HT-29 (cell line): ENCODE data around the gene LRP1B. TPM values are rescaled to one million over a fixed set of nuclear protein-coding genes. Genes with fewer than 3 reads are reported as not detected.

Experiments used
- DNase-seq: peaks from one replicate; pipeline ENCODE4 v3.0.0-alpha.2; 2015; ENCODE audit warnings: low spot score
- total RNA-seq: library from RNA; depleted of rRNA; stranded (reverse); fragments of >200 nt; shearing (Covaris generic); gene quantifications from 2 replicates; pipeline ENCODE4 v1.2.3, GENCODE V29; 2014

The LRP1B gene
- total RNA-seq, 1 experiment from 2014 or later: not detected

DNA sequence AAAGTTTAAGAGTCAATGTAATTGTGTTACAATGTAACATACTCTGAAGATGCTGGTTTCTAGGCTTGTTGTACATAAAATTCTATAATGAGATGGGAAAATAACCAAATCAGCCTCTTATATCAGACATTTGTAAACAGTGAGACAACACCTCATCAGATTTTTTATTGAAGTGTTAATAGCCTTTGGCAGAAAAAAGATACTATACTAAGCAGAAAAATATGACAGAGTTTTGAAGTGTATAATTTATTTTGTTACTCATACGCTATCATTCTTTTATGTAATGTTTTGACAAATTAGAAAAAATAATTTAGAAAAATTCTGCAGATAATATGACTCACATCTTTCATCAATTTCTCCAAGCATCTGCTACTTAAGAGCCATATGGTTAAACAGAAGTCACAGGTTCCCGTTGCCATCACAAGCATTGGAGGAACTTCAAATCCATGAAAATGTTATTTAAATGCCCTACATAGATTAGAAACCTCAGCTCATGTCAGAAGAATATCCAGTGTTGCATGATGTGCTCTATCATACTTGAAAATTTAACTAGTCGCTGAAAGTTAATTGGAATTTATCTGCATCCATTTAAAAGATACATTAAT, 535.4 kb downstream of the LRP1B start:
- no peak for DNase-seq

GRCh38 chr2:141591787-141592186, 539.0 kb downstream of the LRP1B start:
- DNase-seq: no peak

GRCh38 chr2:141590620-141591019, 540.2 kb downstream of the LRP1B start:
- no peak for DNase-seq

DNA sequence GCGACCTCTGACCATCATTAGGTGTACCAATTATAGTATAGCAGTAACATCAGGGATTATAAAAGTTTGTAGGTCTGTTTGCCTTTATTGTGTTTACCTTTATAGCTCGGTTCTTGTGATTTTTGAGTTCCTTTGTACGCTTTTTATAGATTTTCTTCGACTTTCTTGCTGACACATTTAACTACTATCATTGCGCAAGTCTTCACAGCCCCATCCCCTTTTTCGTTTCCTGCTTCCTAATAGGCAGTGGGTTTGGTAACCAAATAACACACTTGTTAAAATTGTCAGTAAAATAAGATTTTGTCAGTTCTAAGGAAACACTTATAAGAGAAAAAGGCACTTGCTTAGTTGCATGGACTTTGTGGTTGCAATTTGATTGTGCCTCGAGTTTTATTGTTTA, 541.5 kb downstream of the LRP1B start:
- no peak for DNase-seq

DNA sequence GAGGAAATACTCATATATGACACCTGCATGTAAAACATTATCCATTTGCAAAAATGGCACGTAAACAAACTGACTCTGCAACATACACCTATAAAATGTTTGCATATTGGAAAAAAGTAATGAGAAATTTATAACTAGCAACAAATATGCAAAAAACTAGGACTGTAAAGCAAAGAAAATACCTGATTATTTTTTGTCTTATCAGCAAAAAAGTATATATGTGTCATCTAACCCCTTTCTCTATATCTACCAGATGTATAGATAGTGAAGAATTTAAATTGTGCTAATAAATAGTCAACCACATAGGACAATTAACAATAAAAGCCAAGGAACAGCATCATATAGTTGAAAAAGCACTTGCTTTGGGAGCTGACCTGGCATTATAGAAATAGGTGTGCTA, 543.8 kb downstream of the LRP1B start:
- no peak for DNase-seq

DNA sequence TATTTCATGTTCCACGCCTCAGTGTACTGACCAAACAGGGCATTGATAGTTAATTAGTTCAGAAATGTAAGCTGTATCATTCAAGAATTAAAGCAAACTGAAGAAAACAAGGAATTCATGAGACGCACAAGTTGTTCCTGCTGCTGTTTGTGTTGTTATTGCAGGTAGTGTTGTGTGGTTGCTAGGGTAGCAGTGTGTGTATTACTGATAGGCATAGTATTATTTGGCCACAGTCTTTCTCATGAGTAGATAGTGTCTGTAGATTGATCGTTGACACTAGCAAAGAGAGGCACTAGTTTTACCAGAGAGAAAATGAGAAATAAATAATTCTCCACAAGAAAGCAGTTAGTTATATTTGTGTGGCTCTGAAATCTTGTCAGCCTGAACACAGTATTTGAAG, 548.6 kb downstream of the LRP1B start:
- DNase-seq: no peak

DNA sequence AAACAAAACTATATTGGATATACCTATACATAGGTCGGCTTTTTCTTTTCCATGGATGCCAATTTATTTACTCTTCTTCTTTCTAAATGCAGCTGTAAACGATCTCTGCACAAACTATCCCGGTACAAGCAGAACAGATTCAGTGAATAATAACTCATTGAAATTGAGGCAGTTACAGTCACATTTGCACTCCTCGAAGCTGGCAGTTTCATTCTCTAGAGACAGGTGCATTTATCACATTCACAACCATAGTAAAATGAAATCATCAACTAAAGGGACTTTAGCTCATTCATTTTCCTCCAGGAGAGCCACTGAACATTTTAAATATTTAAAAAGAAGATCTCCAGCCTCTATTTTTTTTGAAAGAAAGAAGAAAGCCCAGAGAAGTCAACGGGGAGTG, 551.7 kb downstream of the LRP1B start:
- DNase-seq: no peak

- DNase-seq: no peak
Measured at GRCh38 chr2:141570474-141571131, 560.2 kb downstream of the LRP1B start.

DNA sequence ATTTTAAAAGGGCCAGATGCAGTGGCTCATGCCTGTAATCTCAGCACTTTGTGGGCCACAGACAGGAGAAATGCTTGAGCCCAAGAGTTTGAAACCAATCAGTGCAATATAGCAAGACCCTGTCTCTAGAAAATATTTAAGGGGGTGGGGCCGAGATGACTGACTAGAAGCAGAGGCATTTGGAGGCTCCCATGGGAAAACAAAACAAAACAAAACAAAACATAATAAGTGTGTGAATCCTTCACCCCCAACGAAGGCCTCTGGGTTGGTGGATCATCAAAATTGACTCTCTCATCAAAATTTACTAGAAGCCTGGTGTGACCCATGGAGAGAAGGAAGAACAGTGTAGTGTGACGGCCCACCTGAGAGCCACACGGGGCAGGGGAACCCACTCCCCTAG, 560.9 kb downstream of the LRP1B start:
- no peak for DNase-seq

GRCh38 chr2:141565597-141565996, 565.2 kb downstream of the LRP1B start:
- peak; percentile 12 for DNase-seq

DNA sequence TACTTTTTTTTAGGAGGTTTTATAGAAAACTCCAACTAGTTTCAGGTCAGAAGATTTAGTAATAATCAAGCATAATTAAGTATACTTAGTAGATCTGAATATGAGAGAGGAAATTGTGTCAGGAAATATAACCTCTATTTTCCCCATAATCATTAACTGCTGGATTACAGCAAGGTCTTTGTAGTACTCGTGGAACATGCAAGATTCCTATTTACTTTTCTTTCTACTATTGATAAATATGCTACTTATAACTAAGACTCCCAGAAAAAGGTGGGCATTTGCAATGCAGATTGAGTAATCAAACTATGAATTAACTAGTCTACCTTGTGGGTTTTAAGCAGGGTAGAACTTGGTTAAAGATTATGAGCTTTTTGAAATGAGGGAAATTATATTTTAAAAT, 570.1 kb downstream of the LRP1B start:
- no peak for DNase-seq

DNA sequence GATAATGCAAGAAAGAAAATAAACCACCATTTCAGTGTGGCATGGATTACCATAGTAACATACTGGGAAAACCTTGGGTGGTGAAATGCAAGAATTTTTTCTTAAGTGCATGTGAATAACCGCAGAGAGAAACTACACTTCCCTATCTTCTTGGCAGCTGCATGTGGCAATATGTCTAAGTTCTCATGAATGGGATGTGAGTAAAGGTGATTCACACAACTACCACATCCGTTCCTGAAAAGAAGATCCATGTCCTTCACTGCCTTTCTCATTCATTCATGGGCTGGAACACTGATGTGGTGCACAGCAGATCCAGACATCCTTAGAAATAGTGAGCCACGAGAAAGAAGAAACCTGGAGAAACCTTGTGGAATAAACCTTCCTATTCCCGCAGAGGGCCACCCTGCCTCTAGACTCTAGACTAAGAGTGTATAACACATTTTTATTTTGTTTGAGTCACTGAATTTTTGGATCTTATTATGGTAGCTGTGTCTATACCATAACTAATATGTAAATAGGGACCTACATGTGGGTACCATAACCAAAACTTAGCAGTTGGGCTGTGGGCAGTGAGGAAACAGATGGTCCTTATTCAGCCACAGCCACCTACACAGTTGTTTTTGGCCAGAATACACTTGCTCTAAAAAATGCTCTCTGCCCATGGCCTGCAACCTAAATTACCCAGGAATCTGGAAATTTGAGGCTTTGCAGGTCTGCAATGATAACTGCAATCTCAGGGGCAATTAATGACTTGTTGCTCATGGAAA, 573.3 kb downstream of the LRP1B start:
- no peak for DNase-seq

DNA sequence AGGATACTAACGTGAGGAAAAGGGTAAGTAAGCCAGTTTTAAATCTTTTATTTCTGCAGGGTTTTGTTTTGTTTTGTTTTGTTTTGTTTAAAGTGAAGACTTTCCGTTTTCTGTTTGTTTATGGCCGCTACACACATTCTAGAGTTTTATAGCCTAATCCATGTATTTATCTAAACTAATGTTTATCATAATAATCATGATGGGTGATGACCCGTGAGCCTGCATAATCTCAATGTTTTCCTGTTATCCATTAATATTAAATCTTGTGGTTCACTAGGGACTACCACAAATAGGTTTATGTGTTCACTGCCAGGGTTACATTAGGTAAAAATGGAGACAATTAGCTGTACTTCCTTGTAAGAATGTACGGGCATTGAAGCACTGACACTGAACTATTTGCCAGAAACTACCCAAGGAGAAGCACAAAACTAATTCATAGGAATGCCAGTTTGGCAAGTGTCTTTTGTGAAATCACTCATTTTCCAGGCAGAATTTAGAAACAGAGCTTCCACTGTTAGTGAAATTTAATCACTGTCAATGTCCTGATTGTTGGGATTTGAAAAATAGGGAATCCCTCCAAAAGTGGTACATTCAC, 574.8 kb downstream of the LRP1B start:
- no peak for DNase-seq

- DNase-seq: peak; percentile 71
Measured at GRCh38 chr2:141554810-141555209, 576.0 kb downstream of the LRP1B start.

- DNase-seq: no peak
Measured at GRCh38 chr2:141534666-141535362, 596.0 kb downstream of the LRP1B start.

DNA sequence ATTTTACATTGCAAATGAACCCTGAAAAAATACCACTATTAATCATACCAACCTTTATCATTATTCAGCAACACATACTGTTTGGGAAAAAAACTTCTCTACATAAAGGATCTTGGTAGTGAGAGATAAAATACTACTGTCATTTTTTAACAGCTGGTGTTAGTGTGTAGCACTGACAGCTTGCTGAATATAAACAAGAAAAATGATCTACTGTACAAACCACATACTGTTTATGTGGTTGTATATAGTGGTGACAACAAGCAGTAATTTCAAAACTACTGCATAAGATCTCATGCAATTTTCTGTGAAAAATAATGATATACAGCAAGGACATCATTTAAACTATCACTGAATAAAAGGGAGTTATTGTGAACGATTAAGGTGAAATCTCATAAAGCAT, 601.2 kb downstream of the LRP1B start:
- no peak for DNase-seq

- DNase-seq: no peak
Measured at GRCh38 chr2:141528990-141529389, 601.8 kb downstream of the LRP1B start.

GRCh38 chr2:141526760-141527159, 604.1 kb downstream of the LRP1B start:
- DNase-seq: no peak

GRCh38 chr2:141524777-141525176, 606.0 kb downstream of the LRP1B start:
- no peak for DNase-seq

- DNase-seq: no peak
Measured at GRCh38 chr2:141523199-141523598, 607.6 kb downstream of the LRP1B start.

- no peak for DNase-seq
Measured at GRCh38 chr2:141522702-141523101, 608.1 kb downstream of the LRP1B start.

DNA sequence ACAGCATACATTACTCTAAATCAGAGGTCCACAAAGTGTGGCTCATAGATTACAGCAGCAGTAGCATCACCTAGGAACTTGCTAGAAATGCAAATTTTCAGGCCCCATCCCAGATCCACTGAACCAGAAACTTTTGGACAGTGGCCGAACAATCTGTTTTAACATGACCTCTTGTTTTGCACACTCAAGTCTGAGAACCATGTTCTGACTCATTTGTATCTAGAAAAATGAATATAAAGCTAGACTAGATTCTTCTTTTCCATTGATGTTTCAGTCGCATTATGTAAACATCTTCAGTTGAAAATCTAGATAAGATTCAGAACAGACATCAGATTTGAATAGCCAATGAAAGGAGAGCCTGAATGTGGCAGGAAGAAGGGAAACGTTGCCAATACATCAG, 608.8 kb downstream of the LRP1B start:
- no peak for DNase-seq
